ENCODE results near the gene RGS11.

The RGS11 gene

GRCh38 chr16:296806-297510 lies 21.2 kb upstream of the RGS11 start:
- no peak for DNase-seq (ENCODE audit: low read depth in 2 of 2)

- DNase-seq (ENCODE audit: low read depth in 2 of 2): no peak
Observed at GRCh38 chr16:296276-296675, 20.5 kb upstream of the RGS11 start.

- no peak for DNase-seq (ENCODE audit: low read depth in 2 of 2)
Observed at GRCh38 chr16:293043-293775, 17.5 kb upstream of the RGS11 start.

- DNase-seq (ENCODE audit: low read depth in 2 of 2): no peak
Observed at GRCh38 chr16:291539-291938, 15.8 kb upstream of the RGS11 start.

GRCh38 chr16:290681-291405 lies 15.1 kb upstream of the RGS11 start:
- no peak for DNase-seq (ENCODE audit: low read depth in 2 of 2)

- DNase-seq (ENCODE audit: low read depth in 2 of 2): no peak
Observed at GRCh38 chr16:290015-290680, 14.4 kb upstream of the RGS11 start.

- DNase-seq (ENCODE audit: low read depth in 2 of 2): no peak
Observed at GRCh38 chr16:289395-289997, 13.8 kb upstream of the RGS11 start.

GRCh38 chr16:287981-288920 lies 12.5 kb upstream of the RGS11 start:
- no peak for DNase-seq (ENCODE audit: low read depth in 2 of 2)

- DNase-seq (ENCODE audit: low read depth in 2 of 2): no peak
Observed at GRCh38 chr16:287298-287811, 11.6 kb upstream of the RGS11 start.

GRCh38 chr16:286491-287297 lies 10.9 kb upstream of the RGS11 start:
- no peak for DNase-seq (ENCODE audit: low read depth in 2 of 2)

- no peak for DNase-seq (ENCODE audit: low read depth in 2 of 2)
Observed at GRCh38 chr16:285146-286055, 9.7 kb upstream of the RGS11 start.

- DNase-seq (ENCODE audit: low read depth in 2 of 2): no peak
Observed at GRCh38 chr16:284204-285120, 8.7 kb upstream of the RGS11 start.

- no peak for DNase-seq (ENCODE audit: low read depth in 2 of 2)
Observed at GRCh38 chr16:283033-283805, 7.5 kb upstream of the RGS11 start, which contains the start of gene PDIA2. TSS of gene PDIA2 (plus strand) at chr16:283164. CDS start at chr16:283170, 6 bp downstream.

- DNase-seq (ENCODE audit: low read depth in 2 of 2): no peak
Observed at GRCh38 chr16:282491-282890, 6.7 kb upstream of the RGS11 start.

GRCh38 chr16:281660-282255 lies 6.0 kb upstream of the RGS11 start:
- no peak for DNase-seq (ENCODE audit: low read depth in 2 of 2)

- no peak for DNase-seq (ENCODE audit: low read depth in 2 of 2)
Observed at GRCh38 chr16:280991-281659, 5.4 kb upstream of the RGS11 start.
